ENCODE data around the gene MAP2.

MAP2 gene

DNA sequence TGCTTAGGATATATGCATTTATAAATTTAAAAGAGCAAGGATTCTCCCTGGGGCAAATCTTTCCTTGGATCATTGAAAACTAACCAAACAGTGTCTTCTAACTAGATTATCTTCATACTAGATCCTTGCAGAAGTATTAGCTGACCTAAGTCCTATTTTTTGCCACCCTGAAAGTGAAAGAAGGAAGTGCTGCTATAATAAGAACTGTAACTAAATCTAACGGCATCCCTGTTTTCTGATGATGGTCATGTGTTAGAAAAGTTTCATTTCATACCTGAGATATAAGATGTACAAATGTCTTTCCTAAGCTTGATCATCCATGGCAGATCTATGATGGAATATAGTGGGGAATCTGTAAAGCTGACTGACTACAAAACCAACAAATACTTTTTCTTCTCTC lies 102.7 kb downstream of the MAP2 start:
- no peak for DNase-seq (ENCODE audit: low spot score)
- POLR2A ChIA-PET (ENCODE audit: low non-redundant PET) = no interaction called here
- H3K27ac ChIP-seq = no peak overlapping the region
- CTCF ChIA-PET = interaction anchor here (0.8 kb wide), 1 partner anchor 11 kb away, joined by 4 read pairs; no protein-coding TSS in a partner anchor
- TF ChIP-seq, protein P1, sequence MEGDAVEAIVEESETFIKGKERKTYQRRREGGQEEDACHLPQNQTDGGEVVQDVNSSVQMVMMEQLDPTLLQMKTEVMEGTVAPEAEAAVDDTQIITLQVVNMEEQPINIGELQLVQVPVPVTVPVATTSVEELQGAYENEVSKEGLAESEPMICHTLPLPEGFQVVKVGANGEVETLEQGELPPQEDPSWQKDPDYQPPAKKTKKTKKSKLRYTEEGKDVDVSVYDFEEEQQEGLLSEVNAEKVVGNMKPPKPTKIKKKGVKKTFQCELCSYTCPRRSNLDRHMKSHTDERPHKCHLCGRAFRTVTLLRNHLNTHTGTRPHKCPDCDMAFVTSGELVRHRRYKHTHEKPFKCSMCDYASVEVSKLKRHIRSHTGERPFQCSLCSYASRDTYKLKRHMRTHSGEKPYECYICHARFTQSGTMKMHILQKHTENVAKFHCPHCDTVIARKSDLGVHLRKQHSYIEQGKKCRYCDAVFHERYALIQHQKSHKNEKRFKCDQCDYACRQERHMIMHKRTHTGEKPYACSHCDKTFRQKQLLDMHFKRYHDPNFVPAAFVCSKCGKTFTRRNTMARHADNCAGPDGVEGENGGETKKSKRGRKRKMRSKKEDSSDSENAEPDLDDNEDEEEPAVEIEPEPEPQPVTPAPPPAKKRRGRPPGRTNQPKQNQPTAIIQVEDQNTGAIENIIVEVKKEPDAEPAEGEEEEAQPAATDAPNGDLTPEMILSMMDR (conservative IDR thresholded peaks at IDR 0.05; ENCODE audit: low read depth) = no peak

DNA sequence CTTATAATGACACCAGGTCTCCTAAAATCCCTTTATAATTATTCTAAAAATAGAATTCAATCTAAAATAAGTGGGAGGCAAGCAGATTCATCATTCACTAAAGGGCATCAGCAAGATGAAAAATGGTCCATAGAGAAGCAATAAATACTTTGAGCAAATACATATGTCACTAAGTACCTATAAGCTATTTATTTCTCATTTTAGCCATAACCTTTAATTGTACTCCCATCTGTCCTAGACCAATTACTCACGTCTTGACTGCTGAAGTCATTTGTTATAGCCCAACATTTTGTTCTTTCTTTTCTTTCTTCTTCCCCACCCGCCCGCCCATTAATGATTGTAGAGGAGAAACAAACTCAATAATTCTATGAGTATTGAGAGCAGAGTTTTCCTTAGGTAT lies 105.7 kb downstream of the MAP2 start:
- TF ChIP-seq, protein P1 (conservative IDR thresholded peaks at IDR 0.05; ENCODE audit: low read depth) = no peak
- CTCF ChIA-PET = interaction anchor here (0.6 kb wide), 1 partner anchor 16 kb away, joined by 3 read pairs; no protein-coding TSS in a partner anchor
- POLR2A ChIA-PET (ENCODE audit: low non-redundant PET) = no interaction called here
- no peak for DNase-seq (ENCODE audit: low spot score)
- H3K27ac ChIP-seq = no peak overlapping the region

DNA sequence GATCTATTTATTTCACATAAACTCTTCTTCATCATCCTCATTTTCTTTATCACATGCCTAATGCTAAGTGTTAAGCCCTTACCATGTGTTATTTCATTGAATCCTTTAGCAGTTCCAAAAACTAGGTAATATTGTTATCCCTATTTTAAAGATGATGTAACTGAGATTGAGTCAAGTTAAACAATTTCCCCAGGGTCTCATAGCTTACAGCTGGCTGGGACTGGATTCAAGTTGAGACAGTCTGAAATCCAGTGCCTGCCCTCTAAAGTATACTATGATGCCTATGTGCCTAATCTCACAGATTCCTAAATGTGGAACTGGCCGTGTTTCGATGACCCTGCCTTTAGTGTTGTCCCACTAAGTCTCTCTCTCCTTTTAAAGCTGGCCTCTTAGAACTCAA lies 108.5 kb downstream of the MAP2 start:
- no peak overlapping the region for H3K27ac ChIP-seq
- ChIA-PET POLR2A (ENCODE audit: low non-redundant PET) (no interaction called here), CTCF (interaction anchor here (0.6 kb wide), 1 partner anchor 19 kb away, joined by 4 read pairs; no protein-coding TSS in a partner anchor)
- no peak for DNase-seq (ENCODE audit: low spot score)
- TF ChIP-seq, protein P1 (conservative IDR thresholded peaks at IDR 0.05; ENCODE audit: low read depth) = no peak

DNA sequence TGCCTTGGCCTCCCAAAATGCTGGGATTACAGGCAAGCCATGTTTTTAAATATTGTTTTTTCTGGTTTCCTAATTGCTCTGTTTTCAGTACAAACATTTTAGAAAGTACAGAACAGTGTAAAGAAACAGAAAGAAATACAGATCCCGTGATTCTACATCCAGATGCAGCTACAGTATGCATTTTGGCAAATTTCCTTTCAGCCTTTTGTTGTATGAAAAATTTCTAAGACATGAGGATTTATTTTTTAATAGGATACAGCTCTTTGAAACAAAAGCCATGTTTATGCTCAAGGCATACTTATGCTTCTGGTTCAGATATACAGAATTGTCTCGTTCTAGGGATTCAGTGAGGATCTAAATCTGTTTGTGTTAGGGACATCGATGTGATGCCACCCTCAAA lies 109.5 kb downstream of the MAP2 start:
- ChIA-PET CTCF (no interaction called here), POLR2A (ENCODE audit: low non-redundant PET) (no interaction called here)
- no peak for DNase-seq (ENCODE audit: low spot score)

GRCh38 chr2:209534228-209534627 lies 110.4 kb downstream of the MAP2 start:
- H3K27ac ChIP-seq = no peak overlapping the region
- DNase-seq (ENCODE audit: low spot score) = no peak
- ChIA-PET CTCF (interaction anchor here (0.7 kb wide), 1 partner anchor 16 kb away, joined by 3 read pairs; no protein-coding TSS in a partner anchor), POLR2A (ENCODE audit: low non-redundant PET) (no interaction called here)
- TF ChIP-seq, protein P1 (conservative IDR thresholded peaks at IDR 0.05; ENCODE audit: low read depth) = no peak

More for the DNA sequence above, 109.5 kb downstream of the MAP2 start:
- no peak overlapping the region for H3K27ac ChIP-seq
- TF ChIP-seq, protein P1 (conservative IDR thresholded peaks at IDR 0.05; ENCODE audit: low read depth) = no peak

DNA sequence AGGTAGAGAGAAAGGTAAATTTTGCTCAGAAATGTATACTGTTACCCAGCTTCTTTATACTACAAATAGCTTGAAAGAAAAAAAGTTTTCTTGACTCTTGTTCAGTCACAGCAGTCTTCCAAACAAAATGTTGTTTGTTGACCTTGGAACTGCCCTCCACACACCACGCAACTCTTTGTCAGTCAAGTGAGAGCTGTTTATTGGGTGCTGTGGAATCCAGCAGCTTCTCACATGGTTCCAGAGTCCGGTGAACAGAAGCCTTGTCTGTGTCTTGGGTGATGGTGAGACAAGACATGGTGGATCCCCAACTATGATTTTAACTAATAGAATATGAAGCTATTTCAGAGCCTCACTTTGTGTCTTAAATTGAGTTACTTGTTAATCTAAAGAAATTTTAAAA lies 112.5 kb downstream of the MAP2 start:
- ChIA-PET POLR2A (ENCODE audit: low non-redundant PET) (no interaction called here), CTCF (interaction anchor here (1.5 kb wide), 1 partner anchor 12 kb away, joined by 3 read pairs; no protein-coding TSS in a partner anchor)
- TF ChIP-seq, protein P1 (conservative IDR thresholded peaks at IDR 0.05; ENCODE audit: low read depth) = no peak
- H3K27ac ChIP-seq = no peak overlapping the region
- DNase-seq (ENCODE audit: low spot score) = no peak

Measured in RWPE1 (cell line).